Fibroblast of lung (primary cell): Measurements from ENCODE around the gene SLC5A10. TPM values are rescaled to one million over a fixed set of nuclear protein-coding genes. Genes with fewer than 3 reads are reported as not detected.
"Not testable (repeated sequence)": the region's sequence is repeated elsewhere in the genome, so short reads cannot be mapped to it uniquely, and the experiment has no call there.

Source experiments
- DNase-seq, 2 donors: peaks; one replicate each; pipeline versions ENCODE4 v3.0.0 to v3.0.0-alpha.2; 2010; ENCODE audit warnings: low read depth in 2 of 2
- H2AFZ ChIP-seq: 2 replicates; pipeline ENCODE4 v1.5.1; 2012; ENCODE audit warnings: low read length, control low read depth, inconsistent platforms
- H3K27ac ChIP-seq: 2 replicates; pipeline ENCODE4 v1.5.1; 2011; ENCODE audit warnings: low read length, control low read depth; ENCODE audit not compliant: insufficient read depth
- H3K27me3 ChIP-seq: 2 replicates; pipeline ENCODE4 v1.5.1; 2011; ENCODE audit warnings: mild to moderate bottlenecking, low read length; ENCODE audit not compliant: control insufficient read depth, insufficient read depth
- H3K36me3 ChIP-seq: 2 replicates; pipeline ENCODE4 v1.5.1; 2011; ENCODE audit warnings: low read length; ENCODE audit not compliant: control insufficient read depth, insufficient read depth
- H3K4me1 ChIP-seq: 2 replicates; pipeline ENCODE4 v1.5.1; 2011; ENCODE audit warnings: low read length; ENCODE audit not compliant: control insufficient read depth, insufficient read depth; ENCODE audit errors: extremely low read depth
- H3K4me2 ChIP-seq: 2 replicates; pipeline ENCODE4 v1.5.1; 2011; ENCODE audit warnings: low read length, control low read depth; ENCODE audit not compliant: insufficient read depth; ENCODE audit errors: extremely low read depth
- H3K4me3 ChIP-seq, 4 experiments: fragments of 200-600 bp in 1 of 4; sonication (generic) in 1 of 4; replicated peaks in 1 of 4; 2 replicates each; pipeline ENCODE4 v1.5.1; 2011 to 2016; ENCODE audit warnings: low read length in 4 of 4, low read depth in 3 of 4, mild to moderate bottlenecking in 3 of 4, control low read depth in 2 of 4, inconsistent platforms in 1 of 4, mixed read lengths in 1 of 4; ENCODE audit not compliant: insufficient read depth in 1 of 4; ENCODE audit errors: control extremely low read depth in 1 of 4
- H3K79me2 ChIP-seq: 2 replicates; pipeline ENCODE4 v1.5.1; 2012; ENCODE audit warnings: mild to moderate bottlenecking, low read length, inconsistent platforms; ENCODE audit not compliant: control insufficient read depth, insufficient read depth
- H3K9ac ChIP-seq: 2 replicates; pipeline ENCODE4 v1.5.1; 2011; ENCODE audit warnings: mild to moderate bottlenecking, low read length, control low read depth; ENCODE audit not compliant: insufficient read depth
- H3K9me3 ChIP-seq: 2 replicates; pipeline ENCODE4 v1.5.1; 2012; ENCODE audit warnings: low read depth, low read length; ENCODE audit not compliant: control insufficient read depth, insufficient read depth
- H4K20me1 ChIP-seq: 2 replicates; pipeline ENCODE4 v1.5.1; 2011; ENCODE audit warnings: low read length; ENCODE audit not compliant: control insufficient read depth, insufficient read depth; ENCODE audit errors: extremely low read depth
- polyA plus RNA-seq, 2 donors: library from polyadenylated mRNA; depleted of rRNA in 1 of 2; stranded (reverse) in 1 of 2; unstranded in 1 of 2; fragments of >200 nt; gene quantifications; 2 replicates each; pipeline ENCODE4 v1.2.1, GENCODE V29; 2011 to 2012; ENCODE audit warnings: missing spikeins in 1 of 2
- total RNA-seq: library from RNA; depleted of rRNA; stranded (reverse); fragments of >200 nt; gene quantifications from 2 replicates; pipeline ENCODE4 v1.2.1, GENCODE V29; 2014

The SLC5A10 gene
- total and polyA plus RNA-seq, 2 donors (not counting 1 experiment from before 2014, with no cell fraction given): not detected

DNA sequence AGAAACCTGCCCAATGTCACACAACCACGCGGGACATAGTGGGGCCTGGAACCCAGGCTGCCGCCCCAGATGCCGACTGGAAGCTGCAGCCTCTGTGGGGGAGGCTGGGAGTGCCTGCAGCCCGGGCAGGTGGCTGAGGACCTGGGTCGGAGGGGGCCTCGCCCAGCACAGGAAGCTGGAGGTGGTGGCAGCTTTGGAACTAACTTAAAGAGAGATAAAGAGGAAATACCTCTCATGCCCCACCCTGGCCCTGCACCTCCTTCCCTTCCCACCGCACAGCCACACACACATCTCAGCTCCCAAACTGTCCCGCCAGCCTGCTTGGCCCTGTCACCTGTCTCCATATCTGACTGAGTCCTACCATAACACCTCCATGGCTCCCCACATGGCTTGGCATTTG lies 88.4 kb downstream of the SLC5A10 start:
- DNase-seq, H3K79me2 ChIP-seq, H3K27ac ChIP-seq, H3K9me3 ChIP-seq, H4K20me1 ChIP-seq, H3K4me3 ChIP-seq, H3K4me1 ChIP-seq, H3K4me2 ChIP-seq, H3K27me3 ChIP-seq, H3K9ac ChIP-seq, H2AFZ ChIP-seq, H3K36me3 ChIP-seq: not testable (repeated sequence)

DNA sequence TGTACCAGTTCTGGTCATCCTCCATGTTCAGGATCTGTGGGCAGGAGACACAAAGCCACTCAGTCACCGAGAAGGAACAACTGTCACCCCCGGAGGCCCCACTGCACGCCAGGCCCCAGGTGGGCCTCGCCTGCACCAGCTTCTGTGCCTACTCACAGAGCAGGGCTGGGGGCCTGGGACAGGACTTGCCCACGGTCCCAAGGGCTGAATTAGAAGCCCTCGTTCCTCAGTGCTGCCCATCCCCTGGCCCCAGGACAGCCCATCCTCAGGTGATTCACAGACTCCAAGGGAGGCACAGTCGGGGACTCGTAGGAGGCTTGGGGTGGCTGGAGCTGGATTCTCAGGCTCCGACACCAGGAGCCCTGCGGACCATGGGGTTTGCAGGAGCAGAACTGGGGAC lies 89.9 kb downstream of the SLC5A10 start:
- H2AFZ ChIP-seq, H3K9me3 ChIP-seq, H3K9ac ChIP-seq, H3K27me3 ChIP-seq, H4K20me1 ChIP-seq, DNase-seq, H3K27ac ChIP-seq, H3K4me1 ChIP-seq, H3K4me2 ChIP-seq, H3K79me2 ChIP-seq, H3K4me3 ChIP-seq, H3K36me3 ChIP-seq: not testable (repeated sequence)

DNA sequence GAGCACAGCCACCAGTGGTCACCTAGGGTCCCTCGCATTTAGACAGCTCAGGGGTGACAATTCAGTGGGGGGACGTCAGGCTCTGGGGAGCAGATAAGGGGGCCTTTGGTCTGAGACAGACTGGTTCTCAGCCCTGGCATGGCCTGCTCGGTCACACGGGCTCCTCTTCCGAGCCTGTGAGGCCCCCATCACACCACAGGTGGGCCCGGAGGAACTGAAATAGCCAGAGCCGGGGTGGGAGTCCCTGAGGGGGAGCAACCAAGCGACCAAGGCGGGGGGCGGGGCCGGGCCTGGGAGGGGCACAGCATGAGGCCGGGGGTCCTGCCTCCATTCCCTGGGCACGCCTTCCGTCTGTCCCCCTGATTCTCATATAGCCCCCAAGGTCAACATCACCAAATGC lies 90.4 kb downstream of the SLC5A10 start:
- H3K79me2 ChIP-seq: not testable (repeated sequence)

GRCh38 chr17:19043032-19043431 lies 91.1 kb downstream of the SLC5A10 start:
- H3K27ac ChIP-seq, H3K36me3 ChIP-seq, H3K27me3 ChIP-seq, H4K20me1 ChIP-seq, H2AFZ ChIP-seq, DNase-seq, H3K4me3 ChIP-seq, H3K9me3 ChIP-seq, H3K4me1 ChIP-seq, H3K4me2 ChIP-seq, H3K9ac ChIP-seq, H3K79me2 ChIP-seq: not testable (repeated sequence)

More for the DNA sequence above, 90.4 kb downstream of the SLC5A10 start:
- H4K20me1 ChIP-seq, H3K27ac ChIP-seq, H3K4me1 ChIP-seq, DNase-seq, H3K4me3 ChIP-seq, H3K9ac ChIP-seq, H2AFZ ChIP-seq, H3K36me3 ChIP-seq, H3K9me3 ChIP-seq, H3K27me3 ChIP-seq, H3K4me2 ChIP-seq: not testable (repeated sequence)

DNA sequence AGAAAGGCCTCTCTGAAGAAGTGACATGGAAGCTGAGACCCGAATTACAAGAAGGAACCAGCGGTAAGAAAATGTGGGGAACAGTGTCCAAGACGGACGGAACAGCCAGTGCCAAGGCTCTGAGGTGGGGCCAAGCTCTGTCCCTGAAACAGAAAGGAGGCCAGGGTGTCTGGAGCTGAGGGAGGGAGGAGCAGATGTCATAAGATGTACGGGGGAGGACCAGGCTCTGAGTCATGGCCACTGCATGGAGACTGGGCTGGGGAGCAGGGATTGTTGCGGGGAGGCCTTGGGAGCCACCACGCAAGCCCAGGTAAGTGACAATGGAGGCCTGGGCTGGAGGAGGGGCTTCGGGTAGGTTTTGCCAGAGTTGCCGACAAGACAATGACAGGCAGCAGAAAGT lies 92.7 kb downstream of the SLC5A10 start:
- DNase-seq, H3K9ac ChIP-seq, H3K27me3 ChIP-seq: not testable (repeated sequence)

GRCh38 chr17:19046782-19047375 lies 94.9 kb downstream of the SLC5A10 start, which contains the start of gene GRAP:
Gene GRAP (minus strand): TSS chr17:19046957. CDS start chr17:19046926, 31 bp downstream.
- H3K79me2 ChIP-seq, H3K4me1 ChIP-seq, H3K9ac ChIP-seq, H3K27ac ChIP-seq, H3K36me3 ChIP-seq, H3K4me3 ChIP-seq, DNase-seq, H3K9me3 ChIP-seq, H3K27me3 ChIP-seq, H3K4me2 ChIP-seq, H2AFZ ChIP-seq, H4K20me1 ChIP-seq: not testable (repeated sequence)

More for the DNA sequence above, 92.7 kb downstream of the SLC5A10 start:
- H3K9me3 ChIP-seq, H2AFZ ChIP-seq, H4K20me1 ChIP-seq, H3K36me3 ChIP-seq, H3K27ac ChIP-seq, H3K79me2 ChIP-seq, H3K4me3 ChIP-seq, H3K4me2 ChIP-seq, H3K4me1 ChIP-seq: not testable (repeated sequence)

DNA sequence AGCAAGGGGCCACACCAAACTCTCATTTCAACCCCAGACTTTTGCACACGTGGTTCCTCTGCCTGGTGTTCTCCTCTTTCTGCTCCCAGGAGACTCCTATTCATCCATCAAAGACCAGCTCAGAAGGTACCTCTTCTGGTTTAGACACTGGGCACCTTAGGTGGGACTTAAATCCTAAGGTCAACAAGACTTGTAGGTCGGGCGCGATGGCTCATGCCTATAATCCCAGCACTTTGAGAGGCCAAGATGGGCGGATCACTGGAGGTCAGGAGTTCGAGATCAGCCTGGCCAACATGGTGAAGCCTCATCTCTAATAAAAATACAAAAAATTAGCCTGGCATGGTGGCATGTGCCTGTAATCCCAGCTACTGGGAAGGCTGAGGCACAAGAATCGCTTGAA lies 95.5 kb downstream of the SLC5A10 start:
- not testable (repeated sequence) for H3K9ac ChIP-seq, H3K4me1 ChIP-seq, H2AFZ ChIP-seq, H3K36me3 ChIP-seq, H3K79me2 ChIP-seq, H3K4me3 ChIP-seq, H4K20me1 ChIP-seq, H3K27me3 ChIP-seq, H3K27ac ChIP-seq, DNase-seq, H3K9me3 ChIP-seq, H3K4me2 ChIP-seq
